CD14-positive monocyte (primary cell): ENCODE measurements around the gene EPS8L3. TPM values are rescaled to one million over a fixed set of nuclear protein-coding genes. Genes with fewer than 3 reads are reported as not detected.

Experiments used
- DNase-seq, 3 donors: peaks; one replicate each; pipeline ENCODE4 v3.0.0-alpha.2; 2011 to 2022
- H2AFZ ChIP-seq: 2 replicates; pipeline ENCODE4 v1.6.0; 2012; ENCODE audit warnings: mild to moderate bottlenecking, low read depth, low read length, inconsistent platforms; ENCODE audit not compliant: insufficient read depth, poor library complexity, severe bottlenecking
- H3K27ac ChIP-seq, 2 donors: 1 replicate in 1 of 2; 2 replicates in 1 of 2; pipeline ENCODE4 v1.5.1; 2012 to 2013; ENCODE audit warnings: low read length in 2 of 2, control low read depth in 1 of 2, inconsistent platforms in 1 of 2, low read depth in 1 of 2, mild to moderate bottlenecking in 1 of 2
- H3K27me3 ChIP-seq, 2 donors: one replicate each; pipeline versions ENCODE4 v1.6.0 to v1.6.1; 2011 to 2013; ENCODE audit warnings: low read length in 2 of 2; ENCODE audit not compliant: control insufficient read depth in 2 of 2, insufficient read depth in 2 of 2
- H3K36me3 ChIP-seq, 2 donors: replicated peaks in 1 of 2; 1 replicate in 1 of 2; 2 replicates in 1 of 2; pipeline versions ENCODE4 v1.5.1 to v1.6.1; 2012 to 2013; ENCODE audit warnings: low read length in 2 of 2, control low read depth in 1 of 2, inconsistent platforms in 1 of 2, mild to moderate bottlenecking in 1 of 2; ENCODE audit not compliant: insufficient read depth in 2 of 2, control insufficient read depth in 1 of 2
- H3K4me1 ChIP-seq, 2 donors: 1 replicate in 1 of 2; 2 replicates in 1 of 2; pipeline versions ENCODE4 v1.5.1 to v1.6.1; 2012 to 2013; ENCODE audit warnings: low read length in 2 of 2, control low read depth in 1 of 2, inconsistent platforms in 1 of 2, mild to moderate bottlenecking in 1 of 2, moderate library complexity in 1 of 2; ENCODE audit not compliant: insufficient read depth in 2 of 2, control insufficient read depth in 1 of 2
- H3K4me2 ChIP-seq: replicated peaks from 2 replicates; pipeline ENCODE3; 2012; ENCODE audit warnings: low read length, moderate library complexity, mild to moderate bottlenecking; ENCODE audit not compliant: poor library complexity, severe bottlenecking; ENCODE audit errors: extremely low read depth
- H3K4me3 ChIP-seq, 3 experiments: fragments of 200-600 bp in 1 of 3; sonication (generic) in 1 of 3; replicated peaks in 1 of 3; 1 replicate in 2 of 3; 2 replicates in 1 of 3; pipeline ENCODE4 v1.5.1; 2011 to 2013; ENCODE audit warnings: low read length in 3 of 3, mild to moderate bottlenecking in 3 of 3, control low read depth in 2 of 3, low read depth in 2 of 3, inconsistent platforms in 1 of 3, moderate library complexity in 1 of 3
- H3K79me2 ChIP-seq: 2 replicates; pipeline ENCODE4 v1.6.0; 2012; ENCODE audit warnings: mild to moderate bottlenecking, control low read depth, inconsistent platforms, low read length, moderate library complexity; ENCODE audit not compliant: insufficient read depth
- H3K9ac ChIP-seq: 2 replicates; pipeline ENCODE4 v1.6.0; 2017; ENCODE audit warnings: low read length, mild to moderate bottlenecking; ENCODE audit not compliant: insufficient read depth, poor library complexity, severe bottlenecking
- H3K9me3 ChIP-seq, 2 donors: replicated peaks in 1 of 2; 1 replicate in 1 of 2; 2 replicates in 1 of 2; pipeline versions ENCODE4 v1.5.1 to v1.6.1; 2012 to 2013; ENCODE audit warnings: low read length in 2 of 2, control low read depth in 1 of 2; ENCODE audit not compliant: control insufficient read depth in 1 of 2, insufficient read depth in 1 of 2
- H4K20me1 ChIP-seq: 2 replicates; pipeline ENCODE4 v1.6.0; 2012; ENCODE audit warnings: mild to moderate bottlenecking, low read length, control low read depth, moderate library complexity; ENCODE audit not compliant: insufficient read depth
- H3K27ac Mint-ChIP-seq, 7 donors: one replicate each; pipeline ENCODE4 v1.8.0; 2020; ENCODE audit warnings: mild to moderate bottlenecking in 7 of 7, mixed read lengths in 7 of 7, moderate library complexity in 6 of 7, inconsistent platforms in 2 of 7
- H3K27me3 Mint-ChIP-seq, 3 donors: one replicate each; pipeline ENCODE4 v1.8.0; 2021 to 2022; ENCODE audit warnings: low read depth in 3 of 3, mild to moderate bottlenecking in 3 of 3, mixed read lengths in 3 of 3, moderate library complexity in 3 of 3, inconsistent platforms in 1 of 3
- H3K36me3 Mint-ChIP-seq, 2 donors: one replicate each; pipeline ENCODE4 v1.8.0; 2020; ENCODE audit warnings: mixed read lengths in 2 of 2, inconsistent platforms in 1 of 2, mild to moderate bottlenecking in 1 of 2
- H3K4me1 Mint-ChIP-seq: one replicate; pipeline ENCODE4 v1.8.0; 2020; ENCODE audit warnings: mild to moderate bottlenecking, mixed read lengths
- H3K4me3 Mint-ChIP-seq, 2 donors: one replicate each; pipeline ENCODE4 v1.8.0; 2020; ENCODE audit warnings: mild to moderate bottlenecking in 2 of 2, mixed read lengths in 2 of 2, moderate library complexity in 1 of 2
- H3K9me3 Mint-ChIP-seq, 7 donors: one replicate each; pipeline ENCODE4 v1.8.0; 2020 to 2022; ENCODE audit warnings: mixed read lengths in 7 of 7, mild to moderate bottlenecking in 6 of 7, moderate library complexity in 6 of 7, inconsistent platforms in 2 of 7
- CTCF ChIP-seq: fragments of 200-600 bp; IDR thresholded peaks from one replicate; pipeline ENCODE4 v1.8.0; 2022; ENCODE audit warnings: antibody characterized with exemption, mild to moderate bottlenecking
- WGBS: methylation state at CpG from one replicate; pipeline ENCODE4 v1.1.5; 2013; ENCODE audit warnings: missing lambda C conversion rate; ENCODE audit not compliant: insufficient coverage; 5-methylcytosine and 5-hydroxymethylcytosine counted together
- intact Hi-C, 2 donors: fragments of 100-400 bp; cut with micrococcal nuclease; formaldehyde crosslinking; loops; one replicate each; pipeline versions ENCODE4 v1.15.0 to v1.15.1; 2023
- polyA plus RNA-seq, 3 donors: library from polyadenylated mRNA; depleted of rRNA in 1 of 3; unstranded in 2 of 3; stranded (reverse) in 1 of 3; fragments of 300-500 nt in 2 of 3; fragments of >200 nt in 1 of 3; fragmentation: Illumina TruSeq in 2 of 3; gene quantifications; 1 replicate in 2 of 3; 2 replicates in 1 of 3; pipeline ENCODE4 v1.2.3, GENCODE V29; 2012 to 2021

The EPS8L3 gene
- polyA plus RNA-seq, 3 donors = not detected

DNA sequence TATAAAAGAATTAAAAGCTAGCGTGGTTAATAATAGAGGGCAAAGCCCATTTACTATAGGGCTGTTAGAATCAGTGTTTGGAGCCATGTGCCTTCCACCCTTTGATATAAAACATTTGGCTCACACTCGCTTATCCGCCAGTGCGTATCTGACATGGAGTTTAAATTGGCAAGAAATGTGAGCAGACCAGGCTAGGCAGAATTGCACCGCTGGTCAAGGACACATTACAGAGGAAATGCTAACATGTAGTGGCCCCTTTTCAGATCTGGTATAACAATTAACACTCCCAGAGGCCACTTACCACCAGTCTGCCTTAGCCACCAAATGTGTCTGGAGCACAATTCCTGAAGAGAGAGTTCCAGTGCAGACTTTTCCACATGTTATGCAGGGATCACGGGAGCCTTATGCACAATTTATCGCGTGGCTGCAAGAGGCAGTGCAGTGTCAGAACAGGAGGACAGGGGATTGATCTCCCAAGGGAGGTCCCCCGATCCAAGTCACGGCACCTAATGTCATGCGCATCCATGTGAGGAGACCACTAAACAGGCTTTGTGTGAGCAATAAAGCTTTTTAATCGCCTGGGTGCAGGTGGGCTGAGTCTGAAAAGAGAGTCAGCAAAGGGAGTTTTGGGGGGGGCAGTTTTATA lies 36.9 kb downstream of the EPS8L3 start:
- Histone ChIP-seq H3K4me1 (no peaks in the 10 kb centered on the region), H3K27me3 (peaks cover 0 to 2% of the 10 kb centered on the region in 2 donors), H3K9me3 (no peaks in the 10 kb centered on the region), H3K79me2 (no peaks in the 10 kb centered on the region), H3K9ac (no peak overlapping the region), H2AFZ (no peak overlapping the region), H3K4me2 (no peak overlapping the region), H3K27ac (no peak overlapping the region), H4K20me1 (no peaks in the 10 kb centered on the region), H3K36me3 (no peaks in the 10 kb centered on the region), H3K4me3 (no peak overlapping the region)
- TF ChIP-seq CTCF = no peak
- intact Hi-C loops = no loop called here
- Mint-ChIP-seq H3K27me3 (peaks cover 5 to 7% (median 5%) of the 10 kb centered on the region in 3 donors), H3K4me3 (no peak overlapping the region), H3K36me3 (no peaks in the 10 kb centered on the region), H3K4me1 (peaks cover 2% of the 10 kb centered on the region), H3K9me3 (peaks cover 0 to 5% (median 0%) of the 10 kb centered on the region in 7 donors), H3K27ac (no peak overlapping the region)
- 95% methylated on average over 10 of the region's 12 CpGs for WGBS
- no peak for DNase-seq

GRCh38 chr1:109726007-109726406 lies 37.7 kb downstream of the EPS8L3 start:
- Histone ChIP-seq H3K4me2 (no peak overlapping the region), H3K9ac (no peak overlapping the region), H3K27me3 (peaks cover 0 to 2% of the 10 kb centered on the region in 2 donors), H4K20me1 (no peaks in the 10 kb centered on the region), H3K4me1 (no peaks in the 10 kb centered on the region), H3K27ac (no peak overlapping the region), H3K36me3 (no peaks in the 10 kb centered on the region), H3K9me3 (no peaks in the 10 kb centered on the region), H3K4me3 (no peak overlapping the region), H3K79me2 (no peaks in the 10 kb centered on the region), H2AFZ (no peak overlapping the region)
- H3K4me1 Mint-ChIP-seq = peaks cover 6% of the 10 kb centered on the region
- WGBS = 89% methylated on average over 1 of the region's 1 CpG
- no peak overlapping the region for H3K4me3 Mint-ChIP-seq
- peaks cover 0 to 5% (median 0%) of the 10 kb centered on the region in 7 donors for H3K9me3 Mint-ChIP-seq
- TF ChIP-seq CTCF = no peak
- H3K27ac Mint-ChIP-seq = no peak overlapping the region
- peaks cover 3 to 7% (median 5%) of the 10 kb centered on the region in 3 donors for H3K27me3 Mint-ChIP-seq
- intact Hi-C loops = no loop called here
- no peaks in the 10 kb centered on the region for H3K36me3 Mint-ChIP-seq
- no peak for DNase-seq
